ENCODE measurements around the gene GOLM1.

The GOLM1 gene

GRCh38 chr9:85987236-85987635 is 112.1 kb downstream of the GOLM1 start:
- TF ChIP-seq CTCF (IDR thresholded peaks at IDR 0.05; ENCODE audit: low read depth, low read length, missing control alignments): no peak
- H3K4me3 ChIP-seq (ENCODE audit: low read depth, low read length): no peak overlapping the region
- DNase-seq (ENCODE audit: low read depth): no peak

- TF ChIP-seq CTCF (IDR thresholded peaks at IDR 0.05; ENCODE audit: low read depth, low read length, missing control alignments): no peak
- no peak overlapping the region for H3K4me3 ChIP-seq (ENCODE audit: low read depth, low read length)
- DNase-seq (ENCODE audit: low read depth): no peak
Measured at GRCh38 chr9:85984457-85984856, 114.9 kb downstream of the GOLM1 start.

GRCh38 chr9:85981369-85981768 is 118.0 kb downstream of the GOLM1 start:
- DNase-seq (ENCODE audit: low read depth): no peak
- no peak overlapping the region for H3K4me3 ChIP-seq (ENCODE audit: low read depth, low read length)
- no peak for TF ChIP-seq CTCF (IDR thresholded peaks at IDR 0.05; ENCODE audit: low read depth, low read length, missing control alignments)

GRCh38 chr9:85978496-85978895 is 120.9 kb downstream of the GOLM1 start:
- no peak for DNase-seq (ENCODE audit: low read depth)
- no peak overlapping the region for H3K4me3 ChIP-seq (ENCODE audit: low read depth, low read length)
- TF ChIP-seq CTCF (IDR thresholded peaks at IDR 0.05; ENCODE audit: low read depth, low read length, missing control alignments): no peak
